HepG2 (cell line): ENCODE data around the gene KLC4. TPM values are rescaled to one million over a fixed set of nuclear protein-coding genes. Genes with fewer than 3 reads are reported as not detected.

Experiments used
- FOXA1 ChIP-seq, 2 experiments: fragments of 450-650 bp in 1 of 2; sonication (generic) in 1 of 2; formaldehyde crosslinking in 1 of 2; IDR thresholded peaks; 2 replicates each; pipeline versions ENCODE4 v1.4.0 to v1.6.1; 2016 to 2020; ENCODE audit warnings: missing genetic modification reagents in 1 of 2
- HNRNPH1 ChIP-seq: fragments of 200-400 bp; formaldehyde crosslinking; optimal IDR thresholded peaks from 2 replicates; pipeline ENCODE3; 2017; ENCODE audit warnings: mild to moderate bottlenecking, low read depth, low read length
- KDM5A ChIP-seq: fragments of 200-600 bp; sonication (generic); IDR thresholded peaks from 2 replicates; pipeline ENCODE4 v1.7.0; 2018; ENCODE audit warnings: antibody characterized with exemption, mild to moderate bottlenecking, low read length, borderline replicate concordance
- KDM6A ChIP-seq: IDR thresholded peaks from 2 replicates; pipeline ENCODE4 v1.6.1; 2016; ENCODE audit warnings: low read depth
- KMT2B ChIP-seq: IDR thresholded peaks from 2 replicates; pipeline ENCODE4 v1.6.1; 2016; ENCODE audit warnings: missing genetic modification reagents, missing compliant biosample characterization
- MIXL1 ChIP-seq: IDR thresholded peaks from 2 replicates; pipeline ENCODE4 v1.6.1; 2016
- NR2F2 ChIP-seq: IDR thresholded peaks from 2 replicates; pipeline ENCODE4 v1.6.1; 2012; ENCODE audit warnings: low read depth, inconsistent platforms, borderline replicate concordance
- POGZ ChIP-seq: sonication (generic); formaldehyde crosslinking; IDR thresholded peaks from 2 replicates; pipeline ENCODE4 v1.4.0; 2020; ENCODE audit warnings: mild to moderate bottlenecking, missing genetic modification reagents
- PREB ChIP-seq: sonication (generic); formaldehyde crosslinking; IDR thresholded peaks from 2 replicates; pipeline ENCODE4 v1.4.0; 2020; ENCODE audit warnings: missing genetic modification reagents
- RELA ChIP-seq: sonication (generic); formaldehyde crosslinking; IDR thresholded peaks from 2 replicates; pipeline ENCODE4 v1.4.0; 2020; ENCODE audit warnings: missing genetic modification reagents
- SATB2 ChIP-seq: sonication (generic); formaldehyde crosslinking; IDR thresholded peaks from 2 replicates; pipeline ENCODE4 v1.5.0; 2020; ENCODE audit warnings: missing genetic modification reagents
- SMAD9 ChIP-seq: sonication (generic); formaldehyde crosslinking; IDR thresholded peaks from 2 replicates; pipeline ENCODE4 v1.5.1; 2020; ENCODE audit warnings: mild to moderate bottlenecking, missing genetic modification reagents
- SMYD3 ChIP-seq: sonication (generic); formaldehyde crosslinking; IDR thresholded peaks from 2 replicates; pipeline ENCODE4 v1.8.1; 2023; ENCODE audit warnings: mild to moderate bottlenecking, missing genetic modification reagents
- TARDBP ChIP-seq: sonication (generic); formaldehyde crosslinking; IDR thresholded peaks from 2 replicates; pipeline ENCODE4 v1.8.0; 2022; ENCODE audit warnings: mild to moderate bottlenecking, missing genetic modification reagents
- TBL1XR1 ChIP-seq: fragments of 150-350 bp; IDR thresholded peaks from 2 replicates; pipeline ENCODE4 v1.6.1; 2014; ENCODE audit warnings: borderline replicate concordance, low read length; ENCODE audit not compliant: partially characterized antibody
- TCF12 ChIP-seq, 2 experiments: fragments of 450-650 bp in 1 of 2; sonication (generic) in 1 of 2; formaldehyde crosslinking in 1 of 2; IDR thresholded peaks; 2 replicates each; pipeline versions ENCODE4 v1.6.1 to v1.8.0; 2017 to 2022; ENCODE audit warnings: antibody characterized with exemption in 1 of 2, mild to moderate bottlenecking in 1 of 2, missing genetic modification reagents in 1 of 2, moderate library complexity in 1 of 2
- ZKSCAN8 ChIP-seq: IDR thresholded peaks from 2 replicates; pipeline ENCODE4 v1.6.1; 2016; ENCODE audit warnings: borderline replicate concordance, missing genetic modification reagents, missing compliant biosample characterization
- ZNF275 ChIP-seq: sonication (generic); formaldehyde crosslinking; IDR thresholded peaks from 2 replicates; pipeline ENCODE4 v1.8.0; 2022; ENCODE audit warnings: missing genetic modification reagents, mild to moderate bottlenecking, inconsistent platforms, borderline replicate concordance
- ZNF460 ChIP-seq: sonication (generic); formaldehyde crosslinking; IDR thresholded peaks from 2 replicates; pipeline ENCODE4 v1.5.1; 2020; ENCODE audit warnings: missing genetic modification reagents, mild to moderate bottlenecking, borderline replicate concordance
- ZNF550 ChIP-seq: sonication (generic); formaldehyde crosslinking; IDR thresholded peaks from 2 replicates; pipeline ENCODE4 v1.4.0; 2020; ENCODE audit warnings: mild to moderate bottlenecking, missing genetic modification reagents, borderline replicate concordance
- ZNF761 ChIP-seq: sonication (generic); formaldehyde crosslinking; conservative IDR thresholded peaks from 2 replicates; pipeline ENCODE4 v1.4.0; 2020; ENCODE audit warnings: mild to moderate bottlenecking, missing genetic modification reagents
- ZNF782 ChIP-seq: sonication (generic); formaldehyde crosslinking; IDR thresholded peaks from 2 replicates; pipeline ENCODE4 v1.4.0; 2020; ENCODE audit warnings: missing genetic modification reagents, mild to moderate bottlenecking, borderline replicate concordance
- polyA plus RNA-seq, 8 experiments: library from polyadenylated mRNA; depleted of rRNA in 3 of 8; stranded (reverse) in 7 of 8; unstranded in 1 of 8; fragments of >200 nt; fragmentation: Illumina TruSeq in 4 of 8; extraction: Trizol in 4 of 8; gene quantifications; 2 replicates each; pipeline versions ENCODE4 v1.2.1 to v1.2.3, GENCODE V29; 2011 to 2016; ENCODE audit warnings: low read depth in 4 of 8, missing spikeins in 1 of 8, mixed read lengths in 1 of 8; ENCODE audit not compliant: insufficient read depth in 1 of 8
- total RNA-seq, 5 experiments: library from RNA; depleted of rRNA; stranded (reverse); fragments of >200 nt; fragmentation: Illumina TruSeq; extraction: Trizol; gene quantifications; 2 replicates each; pipeline ENCODE4 v1.2.3, GENCODE V29; 2016; ENCODE audit warnings: low read depth in 1 of 5
- TF ChIP-seq, protein P1 (sequence below): sonication (generic); formaldehyde crosslinking; IDR thresholded peaks from 2 replicates; pipeline ENCODE4 v1.5.0; 2020; ENCODE audit warnings: mild to moderate bottlenecking, missing genetic modification reagents, moderate library complexity
- TF ChIP-seq, protein P2 (sequence below): sonication (generic); formaldehyde crosslinking; IDR thresholded peaks from 2 replicates; pipeline ENCODE4 v1.4.0; 2020; ENCODE audit warnings: missing genetic modification reagents

Gene KLC4
- total and polyA plus RNA-seq, 2 of the 13 experiments (the other 11 are each of a cell fraction or from before 2014, with no cell fraction given), result 45.4 to 70.4 TPM

DNA sequence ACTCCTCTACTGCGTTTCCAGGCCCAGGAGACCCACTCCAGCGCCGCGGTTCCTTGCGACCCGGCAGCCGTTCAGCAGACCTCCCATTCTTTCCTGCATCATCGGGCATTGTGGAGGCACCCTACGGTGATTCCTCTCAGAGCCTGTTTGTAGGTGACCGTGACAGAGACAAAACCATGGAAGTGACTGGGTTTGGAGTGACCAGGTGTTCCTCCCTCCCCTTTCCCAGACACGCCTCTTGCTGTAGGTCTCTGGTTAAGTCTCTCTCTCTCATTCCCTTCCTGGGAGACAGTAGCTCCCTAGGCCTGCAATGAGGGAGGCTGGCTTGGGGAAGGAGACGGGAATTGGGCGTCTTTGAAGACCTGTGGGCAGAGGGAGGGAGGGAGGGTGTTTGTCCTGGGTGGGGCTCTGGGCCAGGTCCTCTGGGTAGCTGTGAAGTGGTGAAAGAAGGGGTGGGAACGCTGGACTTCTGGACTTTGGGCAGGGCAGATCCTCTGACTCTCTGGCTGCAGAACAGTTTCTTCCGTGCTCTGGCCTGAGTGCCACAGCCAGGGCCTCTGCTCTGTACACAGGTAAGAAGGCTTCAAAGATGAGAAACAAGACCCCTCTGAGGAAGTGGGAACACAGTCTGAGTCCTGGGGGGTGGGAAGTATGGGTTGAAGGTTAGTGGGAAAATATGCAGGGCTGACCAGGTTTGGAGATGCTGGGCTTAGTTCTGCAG, 763 bp downstream of the KLC4 start (continued):
- TF ChIP-seq, protein P1, sequence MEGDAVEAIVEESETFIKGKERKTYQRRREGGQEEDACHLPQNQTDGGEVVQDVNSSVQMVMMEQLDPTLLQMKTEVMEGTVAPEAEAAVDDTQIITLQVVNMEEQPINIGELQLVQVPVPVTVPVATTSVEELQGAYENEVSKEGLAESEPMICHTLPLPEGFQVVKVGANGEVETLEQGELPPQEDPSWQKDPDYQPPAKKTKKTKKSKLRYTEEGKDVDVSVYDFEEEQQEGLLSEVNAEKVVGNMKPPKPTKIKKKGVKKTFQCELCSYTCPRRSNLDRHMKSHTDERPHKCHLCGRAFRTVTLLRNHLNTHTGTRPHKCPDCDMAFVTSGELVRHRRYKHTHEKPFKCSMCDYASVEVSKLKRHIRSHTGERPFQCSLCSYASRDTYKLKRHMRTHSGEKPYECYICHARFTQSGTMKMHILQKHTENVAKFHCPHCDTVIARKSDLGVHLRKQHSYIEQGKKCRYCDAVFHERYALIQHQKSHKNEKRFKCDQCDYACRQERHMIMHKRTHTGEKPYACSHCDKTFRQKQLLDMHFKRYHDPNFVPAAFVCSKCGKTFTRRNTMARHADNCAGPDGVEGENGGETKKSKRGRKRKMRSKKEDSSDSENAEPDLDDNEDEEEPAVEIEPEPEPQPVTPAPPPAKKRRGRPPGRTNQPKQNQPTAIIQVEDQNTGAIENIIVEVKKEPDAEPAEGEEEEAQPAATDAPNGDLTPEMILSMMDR, result 0 out of 2 replicates have a peak, but pooled peaks have one; percentile 2
- TF ChIP-seq HNRNPH1 (peak; percentile 68), TBL1XR1 (no peak), KDM5A (0 out of 2 replicates have a peak, but pooled peaks have one; percentile 24), ZNF761 (CRISPR knock-in tag) (0 out of 2 replicates have a peak, but pooled peaks have one; percentile 22), ZKSCAN8 (0 out of 2 replicates have a peak, but pooled peaks have one; percentile 35), POGZ (CRISPR knock-in tag) (no peak), TARDBP (CRISPR knock-in tag) (peak; percentile 93), SMAD9 (no peak), KMT2B (0 out of 2 replicates have a peak, but pooled peaks have one; percentile 20), ZNF550 (CRISPR knock-in tag) (no peak), RELA (CRISPR knock-in tag) (no peak; the same call in none of the 2 replicates), SATB2 (CRISPR knock-in tag) (no peak), FOXA1 (IDR thresholded peaks at IDR 0.05) (no peak), FOXA1 (CRISPR knock-in tag; IDR thresholded peaks at IDR 0.05) (peak; percentile 15; the same call in 1 of the 2 replicates), MIXL1 (CRISPR knock-in tag) (no peak), ZNF782 (CRISPR knock-in tag) (no peak; the same call in 1 of the 2 replicates), TCF12 (IDR thresholded peaks at IDR 0.05) (no peak), TCF12 (CRISPR knock-in tag; IDR thresholded peaks at IDR 0.05) (no peak), ZNF275 (CRISPR knock-in tag) (peak; percentile 63; the same call in 1 of the 2 replicates), PREB (CRISPR knock-in tag) (no peak), KDM6A (CRISPR knock-in tag) (peak; percentile 73), ZNF460 (CRISPR knock-in tag) (0 out of 2 replicates have a peak, but pooled peaks have one; percentile 9), NR2F2 (no peak; the same call in 1 of the 2 replicates), SMYD3 (CRISPR knock-in tag) (peak; percentile 84; the same call in 1 of the 2 replicates)
- TF ChIP-seq, protein P2, sequence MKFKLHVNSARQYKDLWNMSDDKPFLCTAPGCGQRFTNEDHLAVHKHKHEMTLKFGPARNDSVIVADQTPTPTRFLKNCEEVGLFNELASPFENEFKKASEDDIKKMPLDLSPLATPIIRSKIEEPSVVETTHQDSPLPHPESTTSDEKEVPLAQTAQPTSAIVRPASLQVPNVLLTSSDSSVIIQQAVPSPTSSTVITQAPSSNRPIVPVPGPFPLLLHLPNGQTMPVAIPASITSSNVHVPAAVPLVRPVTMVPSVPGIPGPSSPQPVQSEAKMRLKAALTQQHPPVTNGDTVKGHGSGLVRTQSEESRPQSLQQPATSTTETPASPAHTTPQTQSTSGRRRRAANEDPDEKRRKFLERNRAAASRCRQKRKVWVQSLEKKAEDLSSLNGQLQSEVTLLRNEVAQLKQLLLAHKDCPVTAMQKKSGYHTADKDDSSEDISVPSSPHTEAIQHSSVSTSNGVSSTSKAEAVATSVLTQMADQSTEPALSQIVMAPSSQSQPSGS (CRISPR knock-in tag), result 0 out of 2 replicates have a peak, but pooled peaks have one; percentile 68
